Type B pancreatic cell (in vitro differentiated cells): ENCODE data around the gene NIPAL3. TPM values are rescaled to one million over a fixed set of nuclear protein-coding genes. Genes with fewer than 3 reads are reported as not detected.

Experiments
- DNase-seq: peaks from one replicate; pipeline ENCODE4 v3.0.0; 2021; ENCODE audit warnings: mixed read lengths; ENCODE audit not compliant: unreplicated experiment; ENCODE audit errors: extremely low spot score
- H3K27ac Mint-ChIP-seq: 2 replicates; pipeline ENCODE4 v1.8.0; 2021; ENCODE audit warnings: mild to moderate bottlenecking, mixed read lengths
- H3K27me3 Mint-ChIP-seq: 2 replicates; pipeline ENCODE4 v1.8.0; 2021; ENCODE audit warnings: mixed read lengths
- H3K36me3 Mint-ChIP-seq: 2 replicates; pipeline ENCODE4 v1.8.0; 2021; ENCODE audit warnings: mixed read lengths
- H3K4me1 Mint-ChIP-seq: one replicate; pipeline ENCODE4 v1.8.0; 2021; ENCODE audit warnings: mixed read lengths; ENCODE audit not compliant: unreplicated experiment
- H3K4me3 Mint-ChIP-seq: 2 replicates; pipeline ENCODE4 v1.8.0; 2021; ENCODE audit warnings: mild to moderate bottlenecking, mixed read lengths
- H3K9me3 Mint-ChIP-seq: 2 replicates; pipeline ENCODE4 v1.8.0; 2021; ENCODE audit warnings: mixed read lengths
- total RNA-seq: library from RNA; stranded (reverse); gene quantifications from 2 replicates; pipeline ENCODE4 v1.2.1, GENCODE V29; 2021; ENCODE audit warnings: low replicate concordance
- TF ChIP-seq, protein P1 (sequence below): fragments of 200-600 bp; sonication (generic); conservative IDR thresholded peaks from 2 replicates; pipeline ENCODE4 v1.5.0; 2021; ENCODE audit warnings: antibody characterized with exemption, mild to moderate bottlenecking

The NIPAL3 gene
- total RNA-seq, 1 donor from 2014 or later: 17.5 TPM

DNA sequence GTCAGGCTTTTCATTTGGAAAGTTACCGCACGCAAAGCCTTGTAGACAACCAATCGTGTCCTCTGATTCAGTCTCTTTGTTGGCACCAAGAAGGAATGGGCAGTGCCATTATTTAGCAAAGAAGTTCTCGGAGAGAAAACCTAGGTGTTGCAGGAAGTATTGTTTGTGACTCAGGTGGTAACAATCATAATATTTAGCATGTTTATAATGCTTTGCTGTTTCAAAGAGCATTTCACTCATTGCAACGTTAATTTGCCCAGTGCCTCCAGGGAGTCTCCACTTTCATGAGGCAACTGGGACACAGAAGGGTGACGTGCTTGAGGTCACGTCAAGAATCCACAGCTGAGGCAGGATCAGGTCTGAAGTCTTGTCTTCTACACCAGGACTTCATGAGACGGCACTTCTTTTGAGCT is 33.4 kb upstream of the NIPAL3 start:
- H3K4me1 Mint-ChIP-seq: peaks cover 32% of the 10 kb centered on the region
- H3K27me3 Mint-ChIP-seq: no peaks in the 10 kb centered on the region
- H3K27ac Mint-ChIP-seq: peak overlapping the region; percentile 85
- DNase-seq: peak; percentile 27
- TF ChIP-seq, protein P1, sequence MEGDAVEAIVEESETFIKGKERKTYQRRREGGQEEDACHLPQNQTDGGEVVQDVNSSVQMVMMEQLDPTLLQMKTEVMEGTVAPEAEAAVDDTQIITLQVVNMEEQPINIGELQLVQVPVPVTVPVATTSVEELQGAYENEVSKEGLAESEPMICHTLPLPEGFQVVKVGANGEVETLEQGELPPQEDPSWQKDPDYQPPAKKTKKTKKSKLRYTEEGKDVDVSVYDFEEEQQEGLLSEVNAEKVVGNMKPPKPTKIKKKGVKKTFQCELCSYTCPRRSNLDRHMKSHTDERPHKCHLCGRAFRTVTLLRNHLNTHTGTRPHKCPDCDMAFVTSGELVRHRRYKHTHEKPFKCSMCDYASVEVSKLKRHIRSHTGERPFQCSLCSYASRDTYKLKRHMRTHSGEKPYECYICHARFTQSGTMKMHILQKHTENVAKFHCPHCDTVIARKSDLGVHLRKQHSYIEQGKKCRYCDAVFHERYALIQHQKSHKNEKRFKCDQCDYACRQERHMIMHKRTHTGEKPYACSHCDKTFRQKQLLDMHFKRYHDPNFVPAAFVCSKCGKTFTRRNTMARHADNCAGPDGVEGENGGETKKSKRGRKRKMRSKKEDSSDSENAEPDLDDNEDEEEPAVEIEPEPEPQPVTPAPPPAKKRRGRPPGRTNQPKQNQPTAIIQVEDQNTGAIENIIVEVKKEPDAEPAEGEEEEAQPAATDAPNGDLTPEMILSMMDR: no peak
- H3K4me3 Mint-ChIP-seq: no peak overlapping the region
- H3K36me3 Mint-ChIP-seq: peaks cover 18% of the 10 kb centered on the region
- no peaks in the 10 kb centered on the region for H3K9me3 Mint-ChIP-seq

DNA sequence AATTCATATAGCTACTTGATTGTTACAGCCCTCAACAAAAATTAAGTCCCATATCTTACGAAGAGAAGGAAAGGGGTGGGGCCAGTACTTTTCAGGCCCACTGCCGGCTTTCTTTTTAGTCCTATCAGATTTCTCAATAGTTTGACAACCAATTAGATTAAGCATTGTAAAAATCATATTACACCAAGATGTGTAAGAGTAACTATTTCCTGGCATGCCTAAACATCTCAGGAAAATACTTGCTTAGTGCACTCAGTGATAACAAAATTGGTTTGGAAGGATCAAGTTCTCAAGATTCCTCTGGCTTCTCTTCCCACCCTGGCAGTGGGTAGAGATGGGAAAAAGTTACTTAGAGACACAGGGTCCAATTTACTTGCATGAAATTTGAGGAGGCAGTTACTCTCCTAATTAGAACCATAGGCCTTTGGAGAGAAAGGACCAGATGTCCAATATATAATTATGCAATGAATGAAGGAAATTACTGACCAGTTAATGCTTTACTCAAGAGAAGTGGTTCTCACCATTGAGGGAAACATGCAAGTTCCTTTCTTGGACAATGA is 32.1 kb upstream of the NIPAL3 start:
- no peaks in the 10 kb centered on the region for H3K9me3 Mint-ChIP-seq
- no peaks in the 10 kb centered on the region for H3K27me3 Mint-ChIP-seq
- no peak for DNase-seq
- peak overlapping the region; percentile 87 for H3K27ac Mint-ChIP-seq
- H3K4me1 Mint-ChIP-seq: peaks cover 32% of the 10 kb centered on the region
- TF ChIP-seq, protein P1: no peak
- H3K36me3 Mint-ChIP-seq: peaks cover 14% of the 10 kb centered on the region
- H3K4me3 Mint-ChIP-seq: no peak overlapping the region

DNA sequence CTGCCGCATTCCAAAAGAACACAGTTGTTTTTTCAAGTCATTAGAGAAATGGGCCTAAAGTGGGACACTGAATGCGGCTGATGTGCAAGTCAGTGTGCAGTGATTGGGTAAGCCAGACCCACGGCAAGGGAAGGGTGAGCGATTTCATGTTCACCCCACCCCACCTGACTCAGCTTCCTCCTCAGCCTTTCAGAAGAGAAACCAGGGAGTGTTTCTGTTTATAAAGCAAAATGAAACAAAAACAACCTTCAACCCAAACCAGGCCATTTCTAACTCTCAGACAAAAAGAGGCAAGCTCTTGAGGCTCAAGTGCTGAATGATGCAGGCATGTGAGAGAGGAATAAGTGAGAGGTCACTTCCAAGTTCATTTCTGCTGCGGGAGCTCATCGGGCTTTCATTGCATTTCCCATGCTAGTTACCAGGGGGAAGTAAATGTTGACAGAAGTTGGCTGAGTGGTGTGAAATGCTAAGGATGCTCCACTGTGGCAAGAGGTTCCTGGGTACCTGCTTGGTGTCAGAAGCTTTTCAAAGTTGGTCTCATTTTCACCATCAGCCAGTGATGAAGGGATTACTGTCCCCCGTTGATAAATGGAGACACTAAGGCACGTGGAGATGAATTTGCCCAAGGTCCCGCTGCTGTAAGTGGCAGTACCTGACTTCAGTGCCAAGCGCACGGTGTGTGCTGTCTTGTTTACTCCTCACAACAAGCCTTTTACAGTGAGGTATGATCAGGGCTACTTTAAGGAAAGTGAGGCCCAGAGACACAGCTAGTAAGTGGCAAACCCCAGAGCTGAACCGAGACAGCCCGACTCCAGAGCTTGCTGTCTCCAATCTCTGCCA is 31.1 kb upstream of the NIPAL3 start:
- H3K36me3 Mint-ChIP-seq: peaks cover 11% of the 10 kb centered on the region
- H3K9me3 Mint-ChIP-seq: no peaks in the 10 kb centered on the region
- H3K27me3 Mint-ChIP-seq: no peaks in the 10 kb centered on the region
- no peak for DNase-seq
- TF ChIP-seq, protein P1: no peak
- H3K4me1 Mint-ChIP-seq: peaks cover 31% of the 10 kb centered on the region
- H3K4me3 Mint-ChIP-seq: peak overlapping the region; percentile 15
- H3K27ac Mint-ChIP-seq: peak overlapping the region; percentile 87

DNA sequence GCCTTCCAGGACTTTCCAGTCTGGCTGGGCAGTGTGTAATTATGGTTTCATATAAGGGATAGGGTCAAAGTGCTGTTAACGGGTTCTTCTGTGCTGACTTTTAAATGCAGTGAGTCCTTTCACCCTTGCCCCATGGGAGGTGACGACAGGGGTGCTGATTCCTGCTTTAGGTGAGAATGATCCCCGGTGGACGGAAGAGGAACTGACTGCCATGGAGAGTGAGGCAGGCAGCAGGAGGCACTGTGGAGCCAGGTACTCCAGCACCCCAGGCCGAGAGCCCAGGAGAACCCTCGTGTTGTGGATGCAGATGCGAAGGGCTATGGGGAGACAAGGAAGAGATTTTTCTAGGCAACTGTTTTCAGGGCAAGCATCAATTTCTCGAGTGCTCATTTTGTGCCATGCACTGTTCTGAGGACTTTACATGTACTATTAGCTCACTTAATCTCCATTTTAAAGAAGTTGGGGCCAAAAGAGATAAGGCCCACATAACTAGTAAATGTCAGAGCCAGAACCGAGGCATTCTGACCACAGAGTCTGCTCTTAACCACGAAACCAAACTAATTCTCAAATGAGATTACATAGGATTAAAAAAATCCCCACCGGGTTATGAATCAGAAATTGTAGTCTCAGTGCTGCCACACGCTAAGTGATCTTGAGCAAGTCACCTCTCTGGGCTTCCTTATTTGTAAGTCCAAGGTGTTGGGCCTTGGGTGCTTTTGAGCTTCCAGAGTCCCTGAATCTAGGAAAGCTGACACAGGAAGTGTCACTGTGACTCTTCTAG is 30.3 kb upstream of the NIPAL3 start:
- no peaks in the 10 kb centered on the region for H3K9me3 Mint-ChIP-seq
- peaks cover 30% of the 10 kb centered on the region for H3K4me1 Mint-ChIP-seq
- TF ChIP-seq, protein P1: peak; percentile 60
- H3K36me3 Mint-ChIP-seq: peaks cover 16% of the 10 kb centered on the region
- no peak overlapping the region for H3K27ac Mint-ChIP-seq
- no peak overlapping the region for H3K4me3 Mint-ChIP-seq
- no peak for DNase-seq
- H3K27me3 Mint-ChIP-seq: no peaks in the 10 kb centered on the region

DNA sequence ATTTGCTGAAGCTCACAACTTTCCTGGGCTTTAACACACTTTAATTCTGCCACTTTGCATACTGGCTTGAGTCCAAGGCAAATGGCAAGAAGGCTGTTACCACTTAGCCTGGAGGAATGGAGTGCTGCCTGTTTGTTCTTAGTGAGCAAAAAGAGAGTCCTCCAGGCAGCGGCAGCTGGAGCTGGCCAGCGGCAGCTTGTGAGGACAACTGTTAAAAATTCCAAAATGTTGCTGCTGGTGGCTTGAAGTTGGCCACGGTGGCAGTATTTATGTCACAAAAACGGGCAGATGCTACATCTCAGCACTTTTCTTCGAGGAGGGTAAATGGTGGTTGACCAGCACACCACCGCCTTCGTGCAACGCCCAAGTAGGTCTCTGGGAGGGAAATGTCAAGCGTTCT is 29.4 kb upstream of the NIPAL3 start:
- no peak for DNase-seq
- H3K27ac Mint-ChIP-seq: no peak overlapping the region
- no peaks in the 10 kb centered on the region for H3K9me3 Mint-ChIP-seq

More for the DNA sequence above, 29.4 kb upstream of the NIPAL3 start:
- H3K4me1 Mint-ChIP-seq: peaks cover 33% of the 10 kb centered on the region
- no peak overlapping the region for H3K4me3 Mint-ChIP-seq
- no peaks in the 10 kb centered on the region for H3K27me3 Mint-ChIP-seq
- TF ChIP-seq, protein P1: no peak
- peaks cover 15% of the 10 kb centered on the region for H3K36me3 Mint-ChIP-seq
